Cerebellar cortex (tissue), 1 donor: Measurements from ENCODE around the gene KRT23.
"Not testable (repeated sequence)": the region's sequence is repeated elsewhere in the genome, so short reads cannot be mapped to it uniquely, and the experiment has no call there.

Experiments
- DNase-seq: peaks from one replicate; pipeline ENCODE4 v3.0.0-alpha.2; 2015; ENCODE audit warnings: low spot score

KRT23 gene

DNA sequence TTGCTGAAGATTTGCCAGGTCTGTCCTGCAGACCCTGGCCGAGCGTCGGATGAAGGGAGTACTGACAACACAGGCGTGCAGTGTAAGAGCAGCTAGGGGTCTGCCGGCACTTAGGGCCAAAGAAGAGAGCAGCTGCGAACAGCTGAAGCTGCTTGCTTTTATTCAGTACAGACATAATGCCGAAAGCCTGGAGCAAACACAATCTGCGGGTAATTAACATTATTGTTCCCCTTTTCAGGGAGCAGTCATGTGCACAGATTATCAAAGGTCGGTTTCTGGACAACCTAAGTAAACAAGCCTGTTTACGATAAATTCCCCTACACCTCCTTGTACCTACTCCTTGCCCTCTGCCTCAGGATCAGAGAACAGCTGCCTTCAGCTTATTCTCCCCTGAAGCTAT lies 12.0 kb upstream of the KRT23 start:
- DNase-seq: no peak

DNA sequence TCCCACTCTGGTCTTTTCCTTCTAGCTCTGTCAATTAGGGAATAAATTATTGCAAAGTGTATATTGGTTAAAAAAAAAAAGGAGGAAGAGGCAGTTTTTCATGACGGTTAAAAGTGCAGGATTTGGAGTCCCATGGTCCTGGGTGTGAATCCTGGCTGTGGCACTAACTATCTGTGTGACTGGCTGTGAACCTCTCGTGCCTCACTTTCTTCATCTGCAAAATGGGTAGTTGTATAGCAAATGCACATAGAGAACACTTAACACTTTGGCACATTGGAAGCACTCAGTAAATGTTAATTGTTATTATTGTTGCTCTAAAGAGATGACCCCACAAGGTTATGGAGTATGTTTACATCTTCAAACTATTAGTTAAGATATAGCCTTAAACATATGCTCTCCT lies 10.5 kb upstream of the KRT23 start:
- no peak for DNase-seq

DNA sequence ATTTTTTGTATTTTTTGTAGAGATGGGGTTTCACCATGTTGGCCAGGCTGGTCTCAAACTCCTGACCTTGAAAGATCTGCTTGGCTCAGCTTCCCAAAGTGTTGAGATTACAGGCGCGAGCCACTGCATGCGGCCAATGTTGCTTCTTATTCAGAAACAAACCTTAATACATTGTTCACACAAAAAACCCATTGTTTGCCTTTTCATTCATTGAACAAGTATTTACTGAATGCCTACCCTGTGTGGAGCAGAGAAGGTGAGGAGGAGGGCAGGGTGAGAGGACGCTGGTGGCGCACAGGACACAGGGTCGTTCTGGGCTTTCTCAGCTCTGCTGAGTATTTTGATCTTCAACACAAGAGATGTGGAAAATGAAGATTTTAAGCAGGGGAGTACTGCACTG lies 8.0 kb upstream of the KRT23 start:
- DNase-seq: no peak

DNA sequence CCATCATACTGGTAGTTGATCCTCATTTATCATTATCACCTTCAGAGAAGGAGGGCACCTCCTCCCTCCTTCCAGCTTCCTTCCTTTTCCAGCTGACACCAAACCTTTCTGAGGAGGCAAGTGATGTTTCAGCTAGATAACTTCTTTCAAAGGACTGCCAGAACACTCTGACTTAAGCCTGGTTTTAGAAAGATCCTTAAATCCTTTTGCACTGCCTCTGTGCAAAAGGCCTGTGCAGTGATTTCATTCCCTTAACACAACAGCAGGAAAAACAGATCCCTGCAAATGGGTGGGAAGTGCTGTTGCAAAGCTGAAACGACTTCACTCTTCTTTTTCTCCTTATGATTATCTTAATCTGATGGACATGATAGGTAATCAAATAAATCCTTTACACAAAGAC lies 7.1 kb upstream of the KRT23 start:
- no peak for DNase-seq

DNA sequence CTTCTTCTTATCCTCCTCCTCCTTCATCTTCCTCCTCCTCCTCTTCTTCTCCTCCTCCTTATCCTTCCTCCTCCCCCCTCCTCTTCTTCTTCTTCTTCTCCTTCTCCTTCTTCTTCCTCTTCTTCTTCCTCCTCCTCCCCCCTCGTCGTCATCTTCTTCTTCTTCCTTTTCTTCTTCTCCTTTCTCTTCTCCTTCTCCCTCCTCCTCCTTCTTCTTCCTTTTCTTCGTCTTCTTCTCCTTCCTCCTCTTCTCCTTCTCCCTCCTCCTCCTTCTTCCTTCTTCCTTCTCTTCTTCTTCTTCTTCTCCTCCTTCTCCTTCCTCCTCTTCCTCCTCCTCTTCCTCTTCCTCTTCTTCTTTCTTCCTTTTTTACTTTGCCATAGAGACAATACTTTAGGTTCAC lies 5.1 kb upstream of the KRT23 start:
- DNase-seq: no peak

DNA sequence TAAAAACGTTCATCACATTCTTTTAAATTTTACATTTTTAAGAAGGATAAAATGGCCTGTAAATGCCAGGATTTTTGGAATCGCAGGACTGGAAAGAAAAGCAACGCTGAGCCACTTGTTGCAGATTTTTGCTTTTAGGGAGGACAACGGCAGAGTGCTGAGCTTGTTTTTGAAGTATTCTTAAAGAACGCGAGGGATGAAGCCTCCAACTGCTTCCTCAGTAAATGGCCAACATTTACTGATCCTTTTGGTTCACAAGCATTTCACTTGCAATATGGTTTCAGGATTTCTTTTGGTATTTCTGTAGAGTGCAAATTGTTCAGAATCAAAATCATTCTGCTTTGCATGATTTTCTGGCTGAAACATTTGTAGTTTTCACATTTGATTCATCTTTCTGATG lies 2.8 kb upstream of the KRT23 start:
- DNase-seq: no peak

DNA sequence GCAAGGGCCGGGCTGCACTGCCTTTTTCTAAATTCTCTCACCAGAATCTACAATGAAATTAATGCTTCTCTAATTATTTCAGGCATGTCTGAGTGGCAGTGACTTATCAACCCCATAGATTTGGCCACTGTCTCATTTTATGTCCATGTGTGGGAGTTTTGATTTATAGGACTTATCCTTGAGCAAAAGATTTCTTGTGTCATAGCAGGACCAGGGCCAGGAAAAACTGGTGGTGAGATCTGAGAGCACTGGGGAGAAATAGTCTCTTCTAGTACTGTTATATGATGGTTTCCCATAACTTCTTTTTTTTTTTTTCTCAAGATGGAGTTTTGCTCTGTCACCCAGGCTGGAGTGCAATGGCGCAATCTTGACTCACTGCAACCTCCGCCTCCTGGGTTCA lies 1.5 kb upstream of the KRT23 start:
- DNase-seq: no peak

DNA sequence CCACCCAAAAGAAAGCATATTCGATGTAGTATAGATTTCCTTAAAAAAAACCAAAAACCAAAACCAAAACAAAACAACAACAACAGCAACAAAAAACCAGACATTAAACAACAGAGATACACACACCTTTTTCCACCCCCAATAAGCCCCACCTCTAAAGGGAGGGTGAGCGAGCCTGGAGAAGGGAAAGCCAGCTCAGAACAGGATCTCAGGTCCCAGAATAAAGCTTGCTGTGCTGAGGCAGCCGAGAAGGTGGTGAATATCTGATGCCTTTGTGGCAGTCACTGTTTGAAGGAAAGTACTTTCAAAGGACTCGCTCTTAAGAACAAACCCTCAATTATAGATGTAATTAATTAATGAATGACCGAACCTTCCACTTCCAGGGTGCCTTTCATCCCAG lies 470 bp downstream of the KRT23 start:
- DNase-seq: no peak

DNA sequence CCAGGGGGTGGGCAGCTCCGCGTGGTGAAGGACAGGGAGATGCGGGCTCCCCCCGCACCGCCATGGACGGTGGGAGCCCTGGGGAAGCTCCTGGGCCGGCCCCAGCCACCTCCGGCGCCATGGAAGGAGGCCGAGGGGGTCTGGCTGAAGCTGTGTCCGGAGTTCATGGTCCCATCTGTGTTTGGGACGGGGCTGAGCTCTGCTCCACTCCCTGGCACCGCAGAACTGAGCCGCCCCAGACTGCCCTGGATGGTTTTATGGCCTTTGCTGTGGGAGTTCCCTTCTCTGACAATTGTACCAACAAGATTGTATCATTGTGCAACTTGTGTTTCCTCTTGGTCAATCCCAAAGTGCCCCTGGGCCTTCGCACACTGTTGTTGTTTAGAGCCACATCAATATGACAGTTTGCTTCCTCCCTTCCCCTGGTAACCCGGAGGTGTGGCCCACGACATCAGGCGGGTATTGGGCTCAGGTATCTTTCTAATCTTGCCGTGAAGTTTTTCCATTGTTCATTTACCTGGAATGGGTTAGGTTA lies 942 bp downstream of the KRT23 start:
- DNase-seq: no peak

DNA sequence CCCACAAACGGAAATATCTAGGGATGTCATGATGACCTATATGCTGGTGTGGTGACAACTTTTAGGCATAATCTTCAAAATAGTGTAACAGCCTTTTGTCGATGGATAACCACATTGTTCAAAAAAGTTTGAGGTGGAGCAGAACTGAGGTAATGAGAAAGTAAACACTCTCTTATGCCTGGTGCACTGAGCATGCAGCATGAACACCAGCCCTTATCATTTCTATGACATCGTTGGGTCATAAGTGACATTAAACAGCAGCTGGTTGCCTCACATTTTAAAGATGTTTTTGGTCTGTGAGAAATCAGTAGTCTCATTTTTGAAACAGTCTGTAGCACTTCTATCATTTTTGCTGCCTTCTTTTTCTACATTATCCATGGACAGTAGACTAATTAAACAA lies 1.8 kb downstream of the KRT23 start:
- no peak for DNase-seq

DNA sequence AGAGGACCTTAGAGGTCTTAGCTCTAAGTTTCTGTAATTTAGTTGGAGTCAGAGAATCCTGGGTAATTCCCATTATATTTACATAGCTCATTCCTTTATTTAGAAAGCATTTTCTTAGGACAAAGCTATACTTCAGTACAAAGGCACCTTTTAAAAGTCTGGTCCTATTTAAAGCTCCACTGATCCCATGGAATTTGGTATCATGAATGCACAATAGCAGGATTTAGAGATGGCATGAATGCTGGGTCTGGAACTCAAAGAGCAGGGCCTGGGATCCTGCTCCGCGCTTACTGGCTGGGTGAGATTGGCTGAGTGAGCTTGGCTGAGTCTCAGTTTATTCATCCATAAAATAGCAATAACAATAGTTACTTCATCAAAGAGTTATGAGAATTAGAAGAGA lies 4.8 kb downstream of the KRT23 start:
- no peak for DNase-seq

DNA sequence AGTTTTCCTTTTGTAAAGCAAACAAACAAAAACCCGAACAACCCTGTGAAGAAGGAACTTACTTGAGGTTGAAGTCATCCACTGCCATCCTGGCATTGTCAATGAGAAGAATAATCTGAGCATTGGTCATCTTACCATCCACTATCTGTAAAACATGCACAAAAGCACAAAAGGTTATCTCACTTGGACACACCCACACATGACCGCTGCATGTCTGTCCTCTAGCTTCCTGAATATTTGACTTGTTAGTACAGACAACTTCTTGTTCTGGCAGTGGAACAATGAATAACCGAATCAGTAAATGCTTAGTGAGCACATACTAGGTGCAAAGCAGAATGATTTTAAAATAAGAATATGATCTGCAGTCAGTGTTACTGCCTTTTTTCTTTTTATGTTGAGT lies 6.1 kb downstream of the KRT23 start:
- DNase-seq: no peak

DNA sequence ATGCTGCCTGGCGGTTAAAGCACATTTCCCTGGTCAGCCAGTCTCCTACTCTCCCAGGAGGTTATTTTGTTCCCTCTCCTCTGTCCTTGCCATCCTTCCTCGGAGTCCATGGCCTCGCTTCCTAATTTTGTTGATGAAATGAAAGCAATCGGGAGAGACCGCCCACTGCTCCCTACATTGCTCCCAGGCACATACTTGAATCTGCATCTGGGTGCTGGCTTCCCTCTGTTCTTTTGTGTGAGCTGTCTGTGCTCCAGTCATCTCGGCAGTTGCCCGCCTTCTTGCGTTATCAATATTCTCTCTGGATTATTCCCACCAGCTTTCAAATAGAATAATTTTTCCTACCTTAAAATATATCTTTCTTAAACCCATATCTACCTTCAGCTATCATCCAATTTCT lies 11.1 kb downstream of the KRT23 start:
- no peak for DNase-seq

DNA sequence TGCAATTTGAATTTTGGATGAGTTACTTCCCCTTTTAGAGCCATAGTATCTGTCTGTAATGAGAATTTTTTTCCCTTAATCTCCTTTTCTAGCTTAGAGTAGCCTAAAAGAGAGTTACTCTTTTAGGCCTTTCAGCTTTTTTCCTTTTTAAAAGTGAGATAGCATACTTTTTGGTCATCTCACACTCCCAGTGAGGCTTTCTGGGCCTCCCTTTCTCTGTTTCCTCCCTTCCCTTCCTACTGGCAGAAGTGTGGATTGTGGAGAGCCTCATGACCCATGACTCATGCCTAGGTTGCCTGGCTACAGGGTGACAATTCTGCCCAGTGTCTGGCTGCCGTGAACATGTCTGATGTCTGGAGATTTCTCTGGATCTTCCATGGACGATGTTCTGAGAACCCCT lies 15.2 kb downstream of the KRT23 start:
- DNase-seq: no peak

DNA sequence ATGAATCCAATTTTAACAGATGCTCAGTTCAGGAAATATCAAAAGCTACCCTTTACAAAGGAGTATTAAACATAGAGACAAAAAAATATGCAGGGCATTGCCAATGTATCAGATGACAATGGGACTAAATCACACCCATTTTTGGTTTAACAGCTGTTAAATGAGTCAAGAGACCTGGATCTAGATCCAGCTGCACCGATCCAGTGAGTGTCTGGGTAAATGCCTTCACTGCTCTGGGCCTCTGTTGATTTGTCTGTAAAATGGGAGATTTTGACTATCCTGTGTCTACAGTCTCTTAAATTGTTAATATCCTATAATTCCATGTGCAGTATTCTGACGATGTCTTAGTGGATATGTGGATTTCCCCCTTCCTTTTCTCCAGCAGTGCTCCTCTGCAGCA lies 16.4 kb downstream of the KRT23 start:
- no peak for DNase-seq

DNA sequence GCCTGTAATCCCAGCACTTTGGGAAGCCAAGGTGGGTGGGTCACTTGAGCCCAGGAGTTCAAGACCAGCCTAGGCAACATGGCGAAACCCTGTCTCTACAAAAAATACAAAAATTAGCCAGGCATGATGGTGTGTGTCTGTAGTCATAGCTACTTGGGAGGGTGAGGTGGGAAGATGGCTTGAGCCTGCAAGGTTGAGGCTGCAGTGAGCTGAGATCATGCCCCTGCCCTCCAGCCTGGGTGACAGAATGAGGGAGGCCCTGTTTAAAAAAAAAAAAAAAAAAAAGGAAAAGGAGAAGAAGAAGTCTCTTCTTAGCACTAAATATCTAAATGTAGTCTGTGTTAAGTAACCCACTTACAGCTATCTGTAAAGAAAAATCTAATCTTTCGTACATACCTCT lies 20.3 kb downstream of the KRT23 start:
- DNase-seq: not testable (repeated sequence)

DNA sequence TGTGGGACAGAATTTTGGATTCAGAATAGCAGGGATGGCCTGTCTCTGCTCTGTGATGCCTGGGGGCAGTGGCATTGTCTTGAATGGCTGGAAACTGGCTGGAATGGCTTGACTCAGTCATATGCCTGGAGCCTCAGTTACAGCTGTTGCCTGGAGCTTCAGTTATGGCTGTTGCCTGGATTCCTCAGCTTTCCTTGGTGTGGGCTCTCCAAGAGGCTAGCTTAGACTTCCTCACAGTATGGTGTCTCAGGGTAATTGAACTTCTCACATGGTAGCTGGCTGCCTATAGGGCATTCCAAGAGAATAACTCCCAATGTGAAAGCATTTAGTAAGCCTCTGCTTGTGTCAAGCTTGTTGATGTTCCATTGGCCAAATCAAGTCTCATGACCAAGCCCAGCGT lies 21.1 kb downstream of the KRT23 start:
- no peak for DNase-seq

DNA sequence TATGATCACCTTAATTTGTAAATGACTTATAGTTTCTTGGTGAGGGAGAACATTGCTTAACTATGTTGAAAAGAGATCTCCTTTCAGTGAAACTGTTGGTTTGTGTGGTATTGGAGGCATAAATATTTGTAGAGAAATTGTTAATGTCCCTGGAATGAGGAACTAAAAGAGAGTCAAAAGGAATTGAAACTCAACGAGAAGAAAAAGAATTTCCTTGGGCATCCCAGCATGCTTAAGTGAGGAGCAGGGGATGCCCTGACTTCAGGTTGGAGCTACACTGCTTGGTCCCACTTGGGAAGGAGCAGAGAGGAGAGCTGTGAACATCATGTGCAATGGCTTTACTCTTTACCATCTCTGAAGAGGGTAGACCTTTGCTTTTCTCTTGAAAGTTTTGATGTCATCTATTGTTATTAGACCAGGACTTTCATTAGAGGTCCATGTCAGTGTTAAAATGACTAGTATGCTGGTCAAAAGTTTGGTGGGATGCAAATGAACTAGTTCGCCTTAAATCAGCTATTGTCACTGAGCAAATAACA lies 21.7 kb downstream of the KRT23 start:
- no peak for DNase-seq

DNA sequence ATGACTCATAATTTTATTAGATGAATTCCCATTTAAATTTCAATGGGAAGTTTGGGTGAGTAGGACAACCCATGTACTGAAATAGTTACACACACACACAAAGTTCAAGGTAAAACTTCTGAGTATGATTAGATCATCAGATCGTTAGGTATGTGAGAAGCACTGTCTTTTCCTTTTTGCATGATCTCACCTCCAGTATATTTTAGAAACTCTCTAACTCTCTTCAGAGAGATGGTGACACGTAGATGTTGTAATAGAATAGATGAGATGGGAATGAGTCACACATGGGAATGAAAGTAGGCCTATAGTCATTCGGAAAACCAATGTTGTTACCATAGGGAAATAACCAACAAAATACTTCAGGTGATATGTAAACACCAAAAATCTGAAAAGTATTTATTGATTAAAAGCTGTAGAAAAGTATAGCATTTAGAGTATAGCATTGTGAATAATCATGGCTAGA lies 22.2 kb downstream of the KRT23 start:
- DNase-seq: no peak

DNA sequence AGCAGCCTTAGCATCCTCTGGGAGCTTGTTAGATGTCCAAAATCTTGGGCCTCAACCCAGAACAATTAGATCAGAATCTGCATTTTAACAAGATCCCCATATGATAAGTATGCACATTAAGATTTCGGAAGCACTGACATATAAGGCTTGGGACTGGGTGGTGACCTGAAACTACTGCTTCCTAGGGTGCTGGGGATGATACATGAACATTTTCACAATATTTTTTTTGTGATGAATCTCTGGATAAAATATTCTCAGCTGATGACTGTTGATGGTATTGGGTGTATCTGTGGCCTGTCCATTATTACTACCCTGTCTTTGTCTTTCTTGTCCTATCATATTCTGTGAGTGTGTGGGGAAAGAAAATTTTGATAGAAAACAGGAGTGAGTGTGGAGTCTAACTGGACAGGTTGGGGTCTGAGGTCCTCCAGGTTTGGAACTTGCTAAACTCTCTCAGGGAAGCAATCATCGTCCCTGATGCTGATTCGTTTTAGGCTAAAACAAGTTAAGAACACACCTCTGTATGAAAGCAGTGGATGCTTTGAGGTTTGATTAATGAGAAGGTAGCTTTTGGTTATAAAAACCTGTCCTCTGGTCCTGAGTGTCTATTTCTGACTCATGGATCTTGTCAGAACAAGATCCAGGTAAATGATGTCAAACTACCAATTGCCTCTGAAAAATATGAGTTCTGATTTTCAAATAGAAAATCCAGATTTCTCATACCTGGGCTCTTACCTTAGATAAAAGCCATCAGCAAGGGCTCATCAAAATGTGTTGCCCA lies 23.2 kb downstream of the KRT23 start:
- no peak for DNase-seq

DNA sequence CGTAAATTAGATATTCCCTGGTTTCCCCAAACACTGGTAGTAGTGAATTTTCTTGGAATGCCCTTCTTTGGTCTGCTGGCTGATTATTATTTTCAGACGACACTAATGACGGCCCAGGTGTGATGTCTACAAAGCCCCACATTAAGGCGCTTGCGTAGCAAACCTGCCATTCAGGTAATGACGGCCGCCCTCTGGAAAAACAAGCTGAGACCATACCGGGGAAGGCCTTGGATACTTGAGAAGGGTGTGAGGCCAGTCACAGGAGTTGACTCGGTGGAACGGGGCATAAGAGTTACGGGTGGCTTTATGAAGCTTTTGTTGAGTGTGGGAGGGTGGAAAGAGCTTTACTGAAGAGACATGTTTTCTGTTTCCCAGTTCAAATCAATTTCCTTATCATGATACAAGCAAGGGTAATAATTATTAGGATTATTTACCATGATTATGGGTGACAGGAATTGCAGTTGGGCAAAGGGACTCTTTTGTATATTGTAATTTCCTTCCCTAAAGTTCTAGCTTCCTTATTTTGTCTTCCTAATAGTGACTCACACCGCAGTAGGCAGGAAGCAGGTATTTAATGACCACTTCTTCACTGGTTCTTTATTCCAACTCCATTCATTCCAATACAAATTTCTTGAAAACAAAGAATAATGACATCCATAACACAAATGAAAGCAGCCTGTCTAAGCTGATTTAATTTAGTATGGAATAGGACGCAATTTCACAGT lies 24.8 kb downstream of the KRT23 start:
- no peak for DNase-seq

DNA sequence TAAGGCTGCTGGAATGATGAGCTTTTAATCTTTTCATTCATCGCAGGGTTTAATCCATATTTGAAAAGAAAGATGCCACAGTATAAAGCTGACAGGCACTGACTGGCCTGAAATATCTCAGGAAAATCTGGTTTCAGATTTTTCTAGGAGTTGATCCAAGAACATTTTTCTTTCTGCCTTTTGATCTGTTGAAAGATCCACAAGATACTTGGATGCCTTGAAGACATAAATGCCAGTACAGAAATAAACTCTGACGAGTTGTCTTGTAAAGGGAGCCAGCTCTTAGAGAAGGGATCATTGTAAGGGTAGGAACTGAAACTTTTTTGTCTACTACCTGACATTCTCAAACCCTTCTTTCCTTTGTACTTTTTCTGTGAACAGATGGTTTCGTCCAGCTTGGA lies 27.0 kb downstream of the KRT23 start:
- no peak for DNase-seq

DNA sequence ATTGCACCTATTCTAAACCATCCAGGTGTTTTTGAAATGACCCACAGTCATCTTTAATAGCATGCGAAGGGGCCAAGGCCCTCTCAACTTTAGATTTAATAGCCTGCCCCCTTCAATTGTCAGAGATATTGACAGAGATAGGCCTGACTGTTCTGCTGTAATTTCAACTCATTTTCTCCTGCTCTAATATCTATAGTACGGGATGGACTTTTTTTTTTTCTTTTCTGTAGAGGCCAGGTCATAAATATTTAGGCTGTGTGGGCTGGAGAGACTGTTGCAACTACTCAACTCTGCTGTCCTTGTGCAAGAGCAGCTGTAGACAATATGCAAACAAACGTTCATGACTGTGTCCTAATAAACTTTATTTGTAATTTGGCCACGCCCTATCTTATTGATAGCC lies 27.7 kb downstream of the KRT23 start:
- no peak for DNase-seq
